Neural progenitor cell (in vitro differentiated cells): ENCODE measurements around the gene HNRNPH2.

Experiments
- CTCF ChIP-seq: fragments of 200-600 bp; sonication (generic); IDR thresholded peaks from 2 replicates; pipeline ENCODE4 v1.5.1; 2017; ENCODE audit warnings: antibody characterized with exemption, mild to moderate bottlenecking
- EZH2 ChIP-seq: fragments of 200-600 bp; sonication (generic); IDR thresholded peaks from 2 replicates; pipeline ENCODE4 v1.6.1; 2017; ENCODE audit warnings: antibody characterized with exemption, mild to moderate bottlenecking, moderate library complexity

- no peak for TF ChIP-seq CTCF
- no peak for TF ChIP-seq EZH2
These were observed 34.1 kb downstream of the HNRNPH2 start for GRCh38 chrX:101442085-101442484.
